OCI-LY1 (cell line): ENCODE results near the gene UBR3.

Experiments
- H2AFZ ChIP-seq: fragments of 200-600 bp; sonication (generic), shearing (Covaris generic); 2 replicates; pipeline ENCODE4 v1.6.0; 2014; ENCODE audit warnings: antibody characterized with exemption, mild to moderate bottlenecking, low read length
- H3F3A ChIP-seq: fragments of 200-600 bp; sonication (generic), shearing (Covaris generic); 2 replicates; pipeline ENCODE4 v1.6.0; 2014; ENCODE audit warnings: mild to moderate bottlenecking, antibody characterized with exemption, low read length, moderate library complexity; ENCODE audit not compliant: insufficient read depth
- H3K27ac ChIP-seq: fragments of 200-600 bp; sonication (generic); 2 replicates; pipeline ENCODE4 v1.5.1; 2014; ENCODE audit warnings: low read length, mixed run types, mild to moderate bottlenecking, low read depth; ENCODE audit not compliant: poor library complexity, severe bottlenecking
- H3K27me3 ChIP-seq: fragments of 200-600 bp; sonication (generic); 2 replicates; pipeline ENCODE4 v1.6.0; 2014; ENCODE audit warnings: antibody characterized with exemption, mild to moderate bottlenecking, low read length, moderate library complexity; ENCODE audit not compliant: insufficient read depth
- H3K36me3 ChIP-seq: fragments of 200-600 bp; sonication (generic); 2 replicates; pipeline ENCODE4 v1.6.1; 2014; ENCODE audit warnings: mild to moderate bottlenecking, antibody characterized with exemption, low read length, moderate library complexity, mixed read lengths; ENCODE audit not compliant: insufficient read depth
- H3K4me1 ChIP-seq: fragments of 200-600 bp; sonication (generic); 2 replicates; pipeline ENCODE4 v1.5.1; 2014; ENCODE audit warnings: mild to moderate bottlenecking, low read length, moderate library complexity; ENCODE audit not compliant: insufficient read depth, severe bottlenecking
- H3K4me2 ChIP-seq: fragments of 200-600 bp; sonication (generic), shearing (Covaris generic); 2 replicates; pipeline ENCODE4 v1.6.1; 2014; ENCODE audit warnings: low read length
- H3K4me3 ChIP-seq: fragments of 200-600 bp; sonication (generic); 2 replicates; pipeline ENCODE4 v1.5.1; 2014; ENCODE audit warnings: low read length, low read depth, mild to moderate bottlenecking, mixed read lengths; ENCODE audit not compliant: poor library complexity, severe bottlenecking
- H3K79me2 ChIP-seq: fragments of 200-600 bp; shearing (Covaris generic); 2 replicates; pipeline ENCODE4 v1.6.1; 2016; ENCODE audit warnings: mixed run types, low read length, mixed read lengths; ENCODE audit not compliant: insufficient read depth
- H3K9ac ChIP-seq: fragments of 200-600 bp; sonication (generic), shearing (Covaris generic); 2 replicates; pipeline ENCODE4 v1.6.1; 2014; ENCODE audit warnings: mild to moderate bottlenecking, low read length, mixed read lengths
- H3K9me2 ChIP-seq: fragments of 200-600 bp; sonication (generic), shearing (Covaris generic); 2 replicates; pipeline ENCODE4 v1.6.1; 2014; ENCODE audit warnings: low read depth, mild to moderate bottlenecking, low read length, mixed read lengths
- H3K9me3 ChIP-seq: fragments of 200-600 bp; shearing (Covaris generic); 2 replicates; pipeline ENCODE4 v1.6.1; 2014; ENCODE audit warnings: low read length, mixed read lengths
- H4K20me1 ChIP-seq: fragments of 200-600 bp; sonication (generic), shearing (Covaris generic); 2 replicates; pipeline ENCODE4 v1.6.0; 2016; ENCODE audit warnings: mild to moderate bottlenecking, low read length; ENCODE audit not compliant: insufficient read depth
- CTCF ChIP-seq: fragments of 200-600 bp; sonication (generic), shearing (Covaris generic); IDR thresholded peaks from 2 replicates; pipeline ENCODE4 v1.5.1; 2017; ENCODE audit warnings: mild to moderate bottlenecking, antibody characterized with exemption, low read length, moderate library complexity, mixed read lengths
- EZH2 ChIP-seq: fragments of 200-600 bp; sonication (generic), shearing (Covaris generic); IDR thresholded peaks from 2 replicates; pipeline ENCODE4 v1.8.0; 2017; ENCODE audit warnings: borderline replicate concordance, mixed run types, mild to moderate bottlenecking, antibody characterized with exemption, low read length, moderate library complexity, mixed read lengths

UBR3 gene

GRCh38 chr2:170086117-170086688, 258.9 kb downstream of the UBR3 start:
- Histone ChIP-seq H3K27ac (no peak overlapping the region), H3K27me3 (no peaks in the 10 kb centered on the region), H3F3A (no peaks in the 10 kb centered on the region), H3K4me3 (no peak overlapping the region), H4K20me1 (no peaks in the 10 kb centered on the region), H3K9ac (no peak overlapping the region), H3K4me1 (no peaks in the 10 kb centered on the region), H3K9me3 (no peaks in the 10 kb centered on the region), H3K79me2 (no peaks in the 10 kb centered on the region), H2AFZ (no peak overlapping the region), H3K36me3 (peaks cover 16% of the 10 kb centered on the region), H3K4me2 (no peak overlapping the region), H3K9me2 (no peaks in the 10 kb centered on the region)
- TF ChIP-seq CTCF (no peak), EZH2 (no peak)

- Histone ChIP-seq H3K4me2 (no peak overlapping the region), H3K79me2 (no peaks in the 10 kb centered on the region), H3K27ac (no peak overlapping the region), H3K27me3 (no peaks in the 10 kb centered on the region), H3K9ac (no peak overlapping the region), H3K4me1 (no peaks in the 10 kb centered on the region), H3F3A (no peaks in the 10 kb centered on the region), H2AFZ (no peak overlapping the region), H4K20me1 (no peaks in the 10 kb centered on the region), H3K4me3 (no peak overlapping the region), H3K36me3 (peaks cover 13% of the 10 kb centered on the region), H3K9me2 (no peaks in the 10 kb centered on the region), H3K9me3 (no peaks in the 10 kb centered on the region)
- TF ChIP-seq EZH2 (no peak), CTCF (no peak)
Observed at GRCh38 chr2:170086751-170087412, 259.6 kb downstream of the UBR3 start.

- H3K79me2 ChIP-seq = no peaks in the 10 kb centered on the region
- TF ChIP-seq CTCF = no peak
- no peak for TF ChIP-seq EZH2
- H3K27me3 ChIP-seq = no peaks in the 10 kb centered on the region
- H3K36me3 ChIP-seq = peaks cover 8% of the 10 kb centered on the region
- H3F3A ChIP-seq = no peaks in the 10 kb centered on the region
- no peaks in the 10 kb centered on the region for H3K4me1 ChIP-seq
- H3K4me3 ChIP-seq = no peak overlapping the region
- no peak overlapping the region for H2AFZ ChIP-seq
- no peaks in the 10 kb centered on the region for H3K9me3 ChIP-seq
- no peaks in the 10 kb centered on the region for H4K20me1 ChIP-seq
- no peak overlapping the region for H3K27ac ChIP-seq
- no peak overlapping the region for H3K4me2 ChIP-seq
- H3K9me2 ChIP-seq = no peaks in the 10 kb centered on the region
- no peak overlapping the region for H3K9ac ChIP-seq
Observed at GRCh38 chr2:170087413-170087793, 260.1 kb downstream of the UBR3 start.
